HepG2 (cell line): Measurements from ENCODE around the gene TNFRSF13B.

Experiments
- ATAD3A ChIP-seq: sonication (generic); formaldehyde crosslinking; IDR thresholded peaks from 2 replicates; pipeline ENCODE4 v1.4.0; 2020; ENCODE audit warnings: missing genetic modification reagents
- CBX2 ChIP-seq, 2 experiments: fragments of 200-600 bp in 1 of 2; sonication (generic); formaldehyde crosslinking in 1 of 2; IDR thresholded peaks; 2 replicates each; pipeline versions ENCODE4 v1.7.0 to v1.8.1; 2018 to 2022; ENCODE audit warnings: low read depth in 2 of 2, low read length in 1 of 2, mild to moderate bottlenecking in 1 of 2, missing genetic modification reagents in 1 of 2
- EZH2 ChIP-seq: conservative IDR thresholded peaks from 2 replicates; pipeline ENCODE4 v1.6.1; 2012; ENCODE audit warnings: mild to moderate bottlenecking, low read depth, low read length, moderate library complexity
- FOXO4 ChIP-seq: sonication (generic); formaldehyde crosslinking; conservative IDR thresholded peaks from 2 replicates; pipeline ENCODE4 v1.8.1; 2023; ENCODE audit warnings: missing genetic modification reagents
- IRF2 ChIP-seq: IDR thresholded peaks from 2 replicates; pipeline ENCODE4 v1.6.1; 2018; ENCODE audit warnings: missing genetic modification reagents, missing compliant biosample characterization
- NFIC ChIP-seq: IDR thresholded peaks from 2 replicates; pipeline ENCODE4 v1.6.1; 2012; ENCODE audit warnings: mild to moderate bottlenecking, low read length, inconsistent platforms
- ZBTB3 ChIP-seq: sonication (generic); formaldehyde crosslinking; IDR thresholded peaks from 2 replicates; pipeline ENCODE4 v1.4.0; 2020; ENCODE audit warnings: low read depth, mild to moderate bottlenecking, moderate library complexity, missing genetic modification reagents, borderline replicate concordance
- ZNF569 ChIP-seq: sonication (generic); formaldehyde crosslinking; IDR thresholded peaks from 2 replicates; pipeline ENCODE4 v1.5.0; 2020; ENCODE audit warnings: mild to moderate bottlenecking, missing genetic modification reagents, moderate library complexity, borderline replicate concordance
- ZNF609 ChIP-seq: sonication (generic); formaldehyde crosslinking; IDR thresholded peaks from 2 replicates; pipeline ENCODE4 v1.4.0; 2020; ENCODE audit warnings: mild to moderate bottlenecking, missing genetic modification reagents, borderline replicate concordance
- ZSCAN30 ChIP-seq: sonication (generic); formaldehyde crosslinking; IDR thresholded peaks from 2 replicates; pipeline ENCODE4 v1.5.0; 2020; ENCODE audit warnings: mild to moderate bottlenecking, missing genetic modification reagents
- TF ChIP-seq, protein P1 (sequence below): IDR thresholded peaks from 2 replicates; pipeline ENCODE4 v1.6.1; 2012; ENCODE audit warnings: inconsistent platforms
- TF ChIP-seq, protein P2 (sequence below): sonication (generic); formaldehyde crosslinking; IDR thresholded peaks from 2 replicates; pipeline ENCODE4 v1.5.0; 2020; ENCODE audit warnings: mild to moderate bottlenecking, missing genetic modification reagents, moderate library complexity
- TF ChIP-seq, protein P3 (sequence below): sonication (generic); formaldehyde crosslinking; IDR thresholded peaks from 2 replicates; pipeline ENCODE4 v1.5.0; 2020; ENCODE audit warnings: missing genetic modification reagents

DNA sequence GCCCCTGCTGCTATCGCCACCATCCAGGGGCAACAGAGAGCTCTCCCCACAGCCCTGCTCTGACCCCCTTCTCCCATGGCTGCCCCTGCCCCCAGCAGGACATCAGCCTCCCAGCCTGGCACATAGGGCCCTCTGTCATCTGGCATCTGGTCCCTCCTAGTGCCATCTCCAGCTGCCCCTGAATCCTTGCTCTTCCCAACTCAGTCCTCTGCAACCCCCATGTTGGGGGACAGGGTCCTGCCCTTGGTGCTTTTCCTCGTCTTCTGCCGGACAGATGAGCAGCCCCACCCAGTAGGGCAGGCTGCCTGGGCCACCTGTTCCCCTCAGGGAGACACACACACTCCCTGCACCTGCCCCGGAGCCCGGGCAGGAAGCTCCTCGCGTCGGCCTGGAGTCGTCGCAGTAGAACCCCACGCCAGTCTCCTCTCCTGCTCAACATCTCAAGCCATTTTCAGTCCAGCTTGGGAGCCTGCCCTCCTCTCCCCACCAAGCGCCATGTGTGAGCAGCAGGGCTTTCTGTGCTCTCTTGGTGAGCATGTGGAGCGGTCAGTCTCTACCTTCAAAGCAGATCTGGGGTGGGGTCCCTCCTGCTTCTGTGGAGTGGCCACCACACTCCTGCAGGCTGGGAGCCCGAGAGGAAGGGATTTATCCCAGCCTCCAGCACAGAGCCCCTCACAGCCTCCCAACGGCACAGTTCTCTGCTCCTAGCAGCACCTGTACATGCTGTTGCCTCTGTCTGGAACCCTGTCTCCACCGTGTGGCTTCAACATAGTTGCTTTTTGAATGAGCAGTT, 28.2 kb downstream of the TNFRSF13B start:
- TF ChIP-seq ZNF609 (CRISPR knock-in tag) (no peak), CBX2 (IDR thresholded peaks at IDR 0.05; ENCODE audit: low read depth, low read length) (no peak), CBX2 (CRISPR knock-in tag; IDR thresholded peaks at IDR 0.05; ENCODE audit: low read depth) (no peak), ATAD3A (CRISPR knock-in tag) (no peak), NFIC (no peak), ZNF569 (CRISPR knock-in tag) (no peak), ZSCAN30 (no peak), ZBTB3 (CRISPR knock-in tag) (no peak), EZH2 (no peak), IRF2 (CRISPR knock-in tag) (no peak), FOXO4 (no peak)
- TF ChIP-seq, protein P1, sequence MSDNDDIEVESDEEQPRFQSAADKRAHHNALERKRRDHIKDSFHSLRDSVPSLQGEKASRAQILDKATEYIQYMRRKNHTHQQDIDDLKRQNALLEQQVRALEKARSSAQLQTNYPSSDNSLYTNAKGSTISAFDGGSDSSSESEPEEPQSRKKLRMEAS = no peak
- TF ChIP-seq, protein P2, sequence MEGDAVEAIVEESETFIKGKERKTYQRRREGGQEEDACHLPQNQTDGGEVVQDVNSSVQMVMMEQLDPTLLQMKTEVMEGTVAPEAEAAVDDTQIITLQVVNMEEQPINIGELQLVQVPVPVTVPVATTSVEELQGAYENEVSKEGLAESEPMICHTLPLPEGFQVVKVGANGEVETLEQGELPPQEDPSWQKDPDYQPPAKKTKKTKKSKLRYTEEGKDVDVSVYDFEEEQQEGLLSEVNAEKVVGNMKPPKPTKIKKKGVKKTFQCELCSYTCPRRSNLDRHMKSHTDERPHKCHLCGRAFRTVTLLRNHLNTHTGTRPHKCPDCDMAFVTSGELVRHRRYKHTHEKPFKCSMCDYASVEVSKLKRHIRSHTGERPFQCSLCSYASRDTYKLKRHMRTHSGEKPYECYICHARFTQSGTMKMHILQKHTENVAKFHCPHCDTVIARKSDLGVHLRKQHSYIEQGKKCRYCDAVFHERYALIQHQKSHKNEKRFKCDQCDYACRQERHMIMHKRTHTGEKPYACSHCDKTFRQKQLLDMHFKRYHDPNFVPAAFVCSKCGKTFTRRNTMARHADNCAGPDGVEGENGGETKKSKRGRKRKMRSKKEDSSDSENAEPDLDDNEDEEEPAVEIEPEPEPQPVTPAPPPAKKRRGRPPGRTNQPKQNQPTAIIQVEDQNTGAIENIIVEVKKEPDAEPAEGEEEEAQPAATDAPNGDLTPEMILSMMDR (CRISPR knock-in tag) = no peak
- TF ChIP-seq, protein P3, sequence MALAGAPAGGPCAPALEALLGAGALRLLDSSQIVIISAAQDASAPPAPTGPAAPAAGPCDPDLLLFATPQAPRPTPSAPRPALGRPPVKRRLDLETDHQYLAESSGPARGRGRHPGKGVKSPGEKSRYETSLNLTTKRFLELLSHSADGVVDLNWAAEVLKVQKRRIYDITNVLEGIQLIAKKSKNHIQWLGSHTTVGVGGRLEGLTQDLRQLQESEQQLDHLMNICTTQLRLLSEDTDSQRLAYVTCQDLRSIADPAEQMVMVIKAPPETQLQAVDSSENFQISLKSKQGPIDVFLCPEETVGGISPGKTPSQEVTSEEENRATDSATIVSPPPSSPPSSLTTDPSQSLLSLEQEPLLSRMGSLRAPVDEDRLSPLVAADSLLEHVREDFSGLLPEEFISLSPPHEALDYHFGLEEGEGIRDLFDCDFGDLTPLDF (CRISPR knock-in tag) = no peak
